Thyroid gland (tissue), 4 donors: ENCODE measurements around the gene CTSE.

ENCODE experiments used
- CTCF ChIP-seq, 6 experiments: fragments of 200-600 bp in 3 of 6; fragments of 450-650 bp in 3 of 6; sonication (generic) in 3 of 6; IDR thresholded peaks; one replicate each; pipeline ENCODE4 v1.5.1; 2016 to 2019; ENCODE audit warnings: antibody characterized with exemption in 6 of 6, mild to moderate bottlenecking in 2 of 6, inconsistent platforms in 1 of 6, moderate library complexity in 1 of 6
- POLR2A ChIP-seq, 2 donors: fragments of 450-650 bp; IDR thresholded peaks; one replicate each; pipeline ENCODE4 v1.6.1; 2017; ENCODE audit warnings: antibody characterized with exemption in 2 of 2, mild to moderate bottlenecking in 2 of 2, moderate library complexity in 1 of 2

GRCh38 chr1:206062464-206062863, 38.8 kb upstream of the CTSE start:
- no peak for TF ChIP-seq CTCF (IDR thresholded peaks at IDR 0.05)
- TF ChIP-seq POLR2A (IDR thresholded peaks at IDR 0.05), result no peak
